Fibroblast of lung (primary cell): ENCODE measurements around the gene LBX1. TPM values are rescaled to one million over a fixed set of nuclear protein-coding genes. Genes with fewer than 3 reads are reported as not detected.

Experiments used
- DNase-seq, 2 donors: peaks; one replicate each; pipeline versions ENCODE4 v3.0.0 to v3.0.0-alpha.2; 2010; ENCODE audit warnings: low read depth in 2 of 2
- H2AFZ ChIP-seq: 2 replicates; pipeline ENCODE4 v1.5.1; 2012; ENCODE audit warnings: low read length, control low read depth, inconsistent platforms
- H3K27ac ChIP-seq: 2 replicates; pipeline ENCODE4 v1.5.1; 2011; ENCODE audit warnings: low read length, control low read depth; ENCODE audit not compliant: insufficient read depth
- H3K27me3 ChIP-seq: 2 replicates; pipeline ENCODE4 v1.5.1; 2011; ENCODE audit warnings: mild to moderate bottlenecking, low read length; ENCODE audit not compliant: control insufficient read depth, insufficient read depth
- H3K36me3 ChIP-seq: 2 replicates; pipeline ENCODE4 v1.5.1; 2011; ENCODE audit warnings: low read length; ENCODE audit not compliant: control insufficient read depth, insufficient read depth
- H3K4me1 ChIP-seq: 2 replicates; pipeline ENCODE4 v1.5.1; 2011; ENCODE audit warnings: low read length; ENCODE audit not compliant: control insufficient read depth, insufficient read depth; ENCODE audit errors: extremely low read depth
- H3K4me2 ChIP-seq: 2 replicates; pipeline ENCODE4 v1.5.1; 2011; ENCODE audit warnings: low read length, control low read depth; ENCODE audit not compliant: insufficient read depth; ENCODE audit errors: extremely low read depth
- H3K4me3 ChIP-seq, 4 experiments: fragments of 200-600 bp in 1 of 4; sonication (generic) in 1 of 4; replicated peaks in 1 of 4; 2 replicates each; pipeline ENCODE4 v1.5.1; 2011 to 2016; ENCODE audit warnings: low read length in 4 of 4, low read depth in 3 of 4, mild to moderate bottlenecking in 3 of 4, control low read depth in 2 of 4, inconsistent platforms in 1 of 4, mixed read lengths in 1 of 4; ENCODE audit not compliant: insufficient read depth in 1 of 4; ENCODE audit errors: control extremely low read depth in 1 of 4
- H3K79me2 ChIP-seq: 2 replicates; pipeline ENCODE4 v1.5.1; 2012; ENCODE audit warnings: mild to moderate bottlenecking, low read length, inconsistent platforms; ENCODE audit not compliant: control insufficient read depth, insufficient read depth
- H3K9ac ChIP-seq: 2 replicates; pipeline ENCODE4 v1.5.1; 2011; ENCODE audit warnings: mild to moderate bottlenecking, low read length, control low read depth; ENCODE audit not compliant: insufficient read depth
- H3K9me3 ChIP-seq: 2 replicates; pipeline ENCODE4 v1.5.1; 2012; ENCODE audit warnings: low read depth, low read length; ENCODE audit not compliant: control insufficient read depth, insufficient read depth
- H4K20me1 ChIP-seq: 2 replicates; pipeline ENCODE4 v1.5.1; 2011; ENCODE audit warnings: low read length; ENCODE audit not compliant: control insufficient read depth, insufficient read depth; ENCODE audit errors: extremely low read depth
- EZH2 ChIP-seq: IDR thresholded peaks from 2 replicates; pipeline ENCODE4 v1.5.1; 2012; ENCODE audit warnings: low read length, control low read depth, mild to moderate bottlenecking; ENCODE audit errors: missing control alignments
- polyA plus RNA-seq, 2 donors: library from polyadenylated mRNA; depleted of rRNA in 1 of 2; stranded (reverse) in 1 of 2; unstranded in 1 of 2; fragments of >200 nt; gene quantifications; 2 replicates each; pipeline ENCODE4 v1.2.1, GENCODE V29; 2011 to 2012; ENCODE audit warnings: missing spikeins in 1 of 2
- total RNA-seq: library from RNA; depleted of rRNA; stranded (reverse); fragments of >200 nt; gene quantifications from 2 replicates; pipeline ENCODE4 v1.2.1, GENCODE V29; 2014
- TF ChIP-seq, protein P1 (sequence below), 2 donors: IDR thresholded peaks in 1 of 2; conservative IDR thresholded peaks in 1 of 2; 1 replicate in 1 of 2; 2 replicates in 1 of 2; pipeline ENCODE4 v1.5.1; 2011 to 2012; ENCODE audit warnings: low read length in 2 of 2, control low read depth in 1 of 2, inconsistent platforms in 1 of 2, low read depth in 1 of 2, mild to moderate bottlenecking in 1 of 2

The LBX1 gene
- total and polyA plus RNA-seq, 2 donors (not counting 1 experiment from before 2014, with no cell fraction given) = under 0.01 TPM; not detected in 1

DNA sequence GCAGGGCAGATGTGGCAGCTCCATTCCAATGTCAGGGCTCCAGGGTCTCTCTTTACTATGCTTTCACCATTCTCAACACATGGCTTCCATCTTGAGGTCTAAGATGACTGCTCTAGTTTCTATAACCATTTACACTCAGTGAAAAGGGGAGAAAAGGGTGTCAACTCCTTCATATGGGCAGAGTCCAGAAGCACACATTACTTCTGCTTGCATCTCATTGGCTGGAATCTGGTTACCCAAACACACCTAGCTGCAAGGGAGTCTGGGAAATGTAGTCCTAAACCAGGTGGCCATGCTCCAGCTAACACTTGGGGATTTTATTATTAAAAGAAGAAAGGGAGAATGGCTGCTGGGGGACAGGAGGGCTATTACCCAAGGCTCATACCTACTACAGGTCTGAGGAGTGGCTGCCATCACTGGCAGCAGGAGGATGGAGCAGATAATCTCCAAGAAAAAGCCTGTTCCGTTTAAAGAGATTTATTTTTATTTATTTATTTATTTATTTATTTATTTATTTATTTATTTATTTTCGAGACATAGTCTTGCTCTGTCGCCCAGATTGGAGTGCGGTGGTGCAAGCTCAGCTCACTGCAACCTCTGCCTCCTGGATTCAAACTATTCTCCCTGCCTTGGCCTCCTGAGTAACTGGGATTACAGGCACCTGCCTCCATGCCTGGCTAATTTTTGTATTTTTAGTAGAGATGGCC, 29.1 kb upstream of the LBX1 start:
- Histone ChIP-seq H2AFZ (no peak overlapping the region), H4K20me1 (no peaks in the 10 kb centered on the region), H3K36me3 (no peaks in the 10 kb centered on the region), H3K4me2 (no peak overlapping the region), H3K4me1 (no peaks in the 10 kb centered on the region), H3K27me3 (peaks cover 16% of the 10 kb centered on the region), H3K27ac (no peak overlapping the region), H3K9me3 (no peaks in the 10 kb centered on the region), H3K79me2 (no peaks in the 10 kb centered on the region), H3K9ac (no peak overlapping the region), H3K4me3 (no peak overlapping the region)
- TF ChIP-seq EZH2 = no peak
- TF ChIP-seq, protein P1, sequence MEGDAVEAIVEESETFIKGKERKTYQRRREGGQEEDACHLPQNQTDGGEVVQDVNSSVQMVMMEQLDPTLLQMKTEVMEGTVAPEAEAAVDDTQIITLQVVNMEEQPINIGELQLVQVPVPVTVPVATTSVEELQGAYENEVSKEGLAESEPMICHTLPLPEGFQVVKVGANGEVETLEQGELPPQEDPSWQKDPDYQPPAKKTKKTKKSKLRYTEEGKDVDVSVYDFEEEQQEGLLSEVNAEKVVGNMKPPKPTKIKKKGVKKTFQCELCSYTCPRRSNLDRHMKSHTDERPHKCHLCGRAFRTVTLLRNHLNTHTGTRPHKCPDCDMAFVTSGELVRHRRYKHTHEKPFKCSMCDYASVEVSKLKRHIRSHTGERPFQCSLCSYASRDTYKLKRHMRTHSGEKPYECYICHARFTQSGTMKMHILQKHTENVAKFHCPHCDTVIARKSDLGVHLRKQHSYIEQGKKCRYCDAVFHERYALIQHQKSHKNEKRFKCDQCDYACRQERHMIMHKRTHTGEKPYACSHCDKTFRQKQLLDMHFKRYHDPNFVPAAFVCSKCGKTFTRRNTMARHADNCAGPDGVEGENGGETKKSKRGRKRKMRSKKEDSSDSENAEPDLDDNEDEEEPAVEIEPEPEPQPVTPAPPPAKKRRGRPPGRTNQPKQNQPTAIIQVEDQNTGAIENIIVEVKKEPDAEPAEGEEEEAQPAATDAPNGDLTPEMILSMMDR (conservative IDR thresholded peaks at IDR 0.05 in 1 of 2, IDR thresholded peaks at IDR 0.05 in 1 of 2; ENCODE audit: low read depth in 1 of 2, low read length in 2 of 2) = no peak
- DNase-seq = no peak

DNA sequence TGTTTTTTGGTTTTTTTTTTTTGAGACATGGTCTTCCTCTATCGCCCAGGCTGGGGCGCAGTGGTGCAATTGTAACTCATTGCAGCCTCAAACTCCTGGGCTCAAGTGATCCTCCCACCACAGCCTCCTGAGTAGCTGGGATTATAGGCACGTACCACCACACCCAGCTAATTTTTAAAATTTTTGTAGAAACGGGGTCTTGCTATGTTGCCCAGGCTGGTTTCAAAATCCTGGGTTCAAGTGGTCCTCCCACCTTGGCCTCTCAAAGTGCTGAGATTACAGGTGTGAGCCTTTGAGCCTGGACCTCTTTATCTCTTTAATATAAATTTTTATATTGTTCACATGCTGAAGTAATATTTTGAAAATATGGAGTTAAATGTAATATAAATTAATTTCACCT, 28.2 kb upstream of the LBX1 start:
- TF ChIP-seq EZH2 = no peak
- TF ChIP-seq, protein P1 (conservative IDR thresholded peaks at IDR 0.05 in 1 of 2, IDR thresholded peaks at IDR 0.05 in 1 of 2; ENCODE audit: low read depth in 1 of 2, low read length in 2 of 2) = no peak
- Histone ChIP-seq H3K79me2 (no peaks in the 10 kb centered on the region), H4K20me1 (no peaks in the 10 kb centered on the region), H2AFZ (no peak overlapping the region), H3K9ac (no peak overlapping the region), H3K9me3 (no peaks in the 10 kb centered on the region), H3K27ac (no peak overlapping the region), H3K27me3 (peaks cover 15% of the 10 kb centered on the region), H3K36me3 (no peaks in the 10 kb centered on the region), H3K4me2 (no peak overlapping the region), H3K4me3 (no peak overlapping the region), H3K4me1 (no peaks in the 10 kb centered on the region)
- no peak for DNase-seq

GRCh38 chr10:101257084-101257483, 27.8 kb upstream of the LBX1 start:
- DNase-seq = no peak
- no peaks in the 10 kb centered on the region for H3K36me3 ChIP-seq
- no peaks in the 10 kb centered on the region for H3K79me2 ChIP-seq
- H3K4me3 ChIP-seq = no peak overlapping the region
- H3K4me1 ChIP-seq = no peaks in the 10 kb centered on the region
- H3K9me3 ChIP-seq = no peaks in the 10 kb centered on the region
- peaks cover 14% of the 10 kb centered on the region for H3K27me3 ChIP-seq
- no peaks in the 10 kb centered on the region for H4K20me1 ChIP-seq
- H3K4me2 ChIP-seq = no peak overlapping the region
- TF ChIP-seq EZH2 = no peak
- TF ChIP-seq, protein P1 (conservative IDR thresholded peaks at IDR 0.05 in 1 of 2, IDR thresholded peaks at IDR 0.05 in 1 of 2; ENCODE audit: low read depth in 1 of 2, low read length in 2 of 2) = no peak
- no peak overlapping the region for H3K9ac ChIP-seq
- no peak overlapping the region for H3K27ac ChIP-seq
- H2AFZ ChIP-seq = no peak overlapping the region
